GM12892 (cell line): Measurements from ENCODE around the gene LSM14A.
A peak's percentile ranks its signal among the peaks of the same experiment; 100 is the strongest.

Experiments
- POLR2A ChIP-seq: IDR thresholded peaks from 2 replicates; pipeline ENCODE4 v1.6.1; 2011; ENCODE audit warnings: low read depth, low read length, control low read depth
- POLR2AphosphoS5 ChIP-seq: IDR thresholded peaks from 2 replicates; pipeline ENCODE4 v1.6.1; 2011; ENCODE audit warnings: low read depth, low read length, control low read depth

GRCh38 chr19:34254046-34254697, 81.9 kb downstream of the LSM14A start, which contains the start of gene GARRE1:
- TF ChIP-seq POLR2A (peak; percentile 72; the same call in 1 of the 2 replicates), POLR2AphosphoS5 (peak; percentile 43; the same call in 1 of the 2 replicates)
